Measurements from ENCODE around the gene ZNF316. TPM values are rescaled to one million over a fixed set of nuclear protein-coding genes. Genes with fewer than 3 reads are reported as not detected.
"Not testable (repeated sequence)": the region's sequence is repeated elsewhere in the genome, so short reads cannot be mapped to it uniquely, and the experiment has no call there.

Gene ZNF316
- total RNA-seq, 2 experiments from 2014 or later, result 20.3 to 21.2 TPM

DNA sequence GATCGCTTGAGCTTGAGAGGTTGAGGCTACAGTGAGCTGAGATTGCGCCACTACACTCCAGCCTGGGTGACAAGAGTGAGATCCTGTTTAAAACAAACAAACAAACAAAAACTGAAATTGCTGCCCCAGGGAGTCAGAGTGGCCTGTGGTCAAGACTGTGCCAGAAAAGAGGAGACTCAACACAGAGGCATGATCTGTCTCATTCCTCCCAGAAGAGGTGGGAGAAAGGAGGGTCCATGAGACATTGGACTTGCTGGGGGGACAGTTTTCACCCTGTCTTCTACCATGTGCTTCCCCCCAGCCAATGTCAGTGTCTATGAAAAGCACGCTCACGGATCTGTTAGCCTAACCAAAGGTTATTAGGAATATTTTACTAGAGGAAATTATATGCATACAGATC, 18.5 kb upstream of the ZNF316 start:
- CTCF ChIA-PET, result no interaction called here

DNA sequence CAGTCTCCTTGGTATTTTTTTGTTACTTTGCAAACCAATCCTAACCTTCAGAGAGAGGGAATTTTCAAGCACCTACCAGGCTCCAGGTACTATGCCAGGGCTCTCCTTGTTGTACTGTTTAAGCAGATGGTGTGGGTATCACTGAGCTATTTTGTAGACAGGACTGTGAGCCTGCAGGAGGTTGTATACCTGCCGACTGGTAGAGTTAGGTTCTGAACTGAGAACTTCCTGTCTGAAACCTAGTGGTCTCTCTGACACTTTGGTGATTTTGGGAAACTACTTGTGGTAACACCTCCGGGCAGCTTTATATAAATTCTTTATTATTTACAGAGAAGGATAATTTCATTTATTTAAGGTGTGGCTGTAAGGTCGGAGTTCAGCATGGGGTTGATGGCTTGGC, 17.2 kb upstream of the ZNF316 start:
- CTCF ChIA-PET, result interaction anchor here (0.6 to 1.5 kb wide), 2 partner anchors 17 to 66 kb away, joined by 4 to 5 read pairs; partner anchors contain the start of gene ZNF316

More for the DNA sequence above, 18.5 kb upstream of the ZNF316 start:
- POLR2A ChIA-PET, result no interaction called here

GRCh38 chr7:6621195-6622133, 15.7 kb upstream of the ZNF316 start:
- ChIA-PET CTCF (interaction anchor here (1.5 kb wide), 1 partner anchor 15 kb away, joined by 5 read pairs; the partner anchor contains the start of gene ZNF316), POLR2A (no interaction called here)

More for the DNA sequence above, 17.2 kb upstream of the ZNF316 start:
- POLR2A ChIA-PET, result no interaction called here

GRCh38 chr7:6622134-6622710, 14.9 kb upstream of the ZNF316 start:
- CTCF ChIA-PET, result no interaction called here
- POLR2A ChIA-PET, result no interaction called here

- ChIA-PET CTCF (no interaction called here), POLR2A (no interaction called here)
These were observed 13.4 kb upstream of the ZNF316 start for GRCh38 chr7:6623589-6624245.

DNA sequence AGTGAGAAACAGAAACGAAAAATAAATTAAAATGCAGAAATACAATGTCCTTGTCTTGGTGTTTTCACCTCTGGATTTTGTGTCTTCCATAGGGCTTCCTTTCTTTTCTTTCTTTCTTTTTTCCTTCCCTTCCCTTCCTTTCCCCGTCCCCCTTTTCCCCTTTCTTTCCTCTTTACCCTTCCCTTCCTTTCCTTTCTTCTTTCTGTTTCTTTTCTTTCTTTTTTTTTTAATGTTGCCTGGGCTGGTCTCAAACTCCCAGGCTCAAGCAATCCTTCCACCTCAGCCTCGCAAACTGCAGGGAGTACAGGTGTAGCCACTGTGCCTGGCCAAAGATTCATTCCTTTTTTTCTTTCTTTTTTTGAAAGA, 12.9 kb upstream of the ZNF316 start:
- POLR2A ChIA-PET, result no interaction called here
- CTCF ChIA-PET, result no interaction called here

GRCh38 chr7:6628045-6628444, 9.1 kb upstream of the ZNF316 start:
- CTCF ChIA-PET, result no interaction called here
- POLR2A ChIA-PET, result no interaction called here

- CTCF ChIA-PET, result no interaction called here
These were observed 6.9 kb upstream of the ZNF316 start for GRCh38 chr7:6630007-6630849.

GRCh38 chr7:6631605-6632004, 5.5 kb upstream of the ZNF316 start:
- CTCF ChIA-PET, result no interaction called here
- POLR2A ChIA-PET, result no interaction called here

More at GRCh38 chr7:6630007-6630849, 6.9 kb upstream of the ZNF316 start:
- POLR2A ChIA-PET, result no interaction called here

DNA sequence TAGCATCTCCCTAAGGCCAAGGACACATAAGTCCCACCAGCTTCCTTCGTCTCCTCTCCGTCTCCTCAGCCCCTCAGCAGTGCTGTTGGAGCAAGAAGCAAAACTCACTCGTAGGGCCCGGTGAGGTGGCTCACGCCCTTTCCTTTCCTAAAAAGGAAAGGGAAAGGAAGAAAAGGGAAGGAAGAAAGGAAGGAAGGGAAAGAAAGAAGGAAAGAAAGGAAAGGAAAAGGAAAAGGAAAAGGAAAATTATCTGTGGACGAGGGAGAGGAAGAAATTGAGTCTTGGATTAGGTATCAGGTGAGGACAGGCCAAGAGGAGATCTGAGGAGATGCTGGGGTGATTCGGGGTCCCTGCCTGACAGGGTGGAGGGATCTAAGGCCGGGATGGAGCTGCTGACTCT, 3.1 kb upstream of the ZNF316 start:
- ChIA-PET CTCF (no interaction called here), POLR2A (no interaction called here)

DNA sequence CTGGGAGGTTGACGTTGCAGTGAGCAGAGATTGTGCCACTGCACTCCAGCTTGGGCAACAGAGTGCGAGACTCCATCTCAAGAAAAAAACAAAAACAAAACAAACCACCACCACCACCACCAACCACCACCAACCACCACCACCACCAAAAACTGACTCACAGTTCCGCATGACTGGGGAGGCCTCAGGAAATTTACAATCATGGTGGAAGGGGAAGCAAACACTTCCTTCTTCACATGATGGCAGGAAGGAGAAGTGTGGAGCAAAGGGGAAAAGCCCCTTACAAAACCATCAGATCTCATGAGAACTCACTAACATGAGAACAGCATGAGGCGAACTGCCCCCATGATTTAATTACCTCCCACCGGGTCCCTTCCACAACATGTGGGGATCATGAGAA, 2.1 kb upstream of the ZNF316 start:
- POLR2A ChIA-PET, CTCF ChIA-PET: not testable (repeated sequence)

GRCh38 chr7:6637544-6638229, 569 bp downstream of the ZNF316 start:
- CTCF ChIA-PET, result no interaction called here

GRCh38 chr7:6639032-6639431, 1.9 kb downstream of the ZNF316 start:
- POLR2A ChIA-PET, result no interaction called here
- CTCF ChIA-PET, result no interaction called here

More at GRCh38 chr7:6637544-6638229, 569 bp downstream of the ZNF316 start:
- POLR2A ChIA-PET, result no interaction called here

- CTCF ChIA-PET, result interaction anchor here (0.8 kb wide), 1 partner anchor 11 kb away, joined by 3 read pairs; no protein-coding TSS in a partner anchor
- POLR2A ChIA-PET, result no interaction called here
These were observed 2.5 kb downstream of the ZNF316 start for GRCh38 chr7:6639627-6640026.

DNA sequence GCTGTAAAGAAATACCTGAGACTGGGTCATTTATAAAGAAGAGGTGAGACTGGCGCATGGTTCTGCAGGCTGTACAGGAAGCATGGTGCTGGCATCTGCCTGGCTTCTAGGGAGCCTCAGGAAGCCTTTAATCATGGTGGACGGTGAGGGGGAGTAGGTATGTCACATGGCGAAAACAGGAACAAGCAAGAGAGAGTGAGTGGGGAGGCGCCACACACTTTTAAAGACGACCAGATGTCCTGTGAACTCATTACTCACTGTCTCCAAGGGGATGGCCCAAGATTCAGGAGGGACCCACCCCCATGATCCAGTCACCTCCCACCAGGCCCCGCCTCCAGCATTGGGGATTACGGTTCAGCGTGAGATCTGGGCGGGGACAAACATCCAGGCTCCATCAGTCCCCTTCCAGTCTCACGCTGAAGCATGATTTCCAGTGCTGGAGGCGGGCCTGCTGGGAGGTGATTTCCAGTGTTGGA, 3.2 kb downstream of the ZNF316 start:
- POLR2A ChIA-PET, result no interaction called here
- CTCF ChIA-PET, result interaction anchor here (0.8 kb wide), 1 partner anchor 11 kb away, joined by 3 read pairs; no protein-coding TSS in a partner anchor

GRCh38 chr7:6641305-6642035, 4.4 kb downstream of the ZNF316 start:
- CTCF ChIA-PET, result no interaction called here

DNA sequence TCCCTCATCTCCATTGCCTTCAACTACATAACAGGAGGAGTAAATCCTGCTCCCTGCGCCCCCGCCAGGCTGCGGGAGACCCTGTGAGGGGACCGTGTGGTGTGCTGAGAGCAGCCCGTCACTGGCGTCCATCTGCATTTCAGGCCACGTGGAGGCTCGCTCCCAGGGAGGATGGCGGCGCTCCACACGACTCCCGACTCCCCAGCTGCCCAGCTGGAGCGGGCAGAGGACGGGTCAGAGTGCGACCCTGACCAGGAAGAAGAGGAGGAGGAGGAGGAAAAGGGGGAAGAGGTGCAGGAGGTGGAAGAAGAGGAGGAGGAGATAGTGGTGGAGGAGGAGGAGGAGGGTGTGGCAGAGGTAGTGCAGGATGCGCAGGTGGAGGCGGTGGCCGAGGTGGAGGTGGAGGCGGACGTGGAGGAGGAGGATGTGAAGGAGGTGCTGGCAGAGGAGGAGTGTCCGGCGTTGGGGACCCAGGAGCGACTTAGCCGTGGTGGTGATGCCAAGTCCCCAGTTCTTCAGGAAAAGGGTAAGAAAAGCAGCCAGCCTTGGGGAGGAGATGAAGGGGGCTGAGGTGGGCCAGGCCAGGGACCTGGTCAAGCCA, 5.2 kb downstream of the ZNF316 start:
- ChIA-PET POLR2A (no interaction called here), CTCF (no interaction called here)

More at GRCh38 chr7:6641305-6642035, 4.4 kb downstream of the ZNF316 start:
- POLR2A ChIA-PET, result no interaction called here

Measured in activated CD8-positive, alpha-beta memory T cell treated with anti-CD3 and anti-CD28 coated beads for 36 hours (primary cell).